ENCODE results near the gene NUP50. TPM values are rescaled to one million over a fixed set of nuclear protein-coding genes. Genes with fewer than 3 reads are reported as not detected.

Gene NUP50
- total RNA-seq, 1 experiment from 2014 or later: 134 TPM

DNA sequence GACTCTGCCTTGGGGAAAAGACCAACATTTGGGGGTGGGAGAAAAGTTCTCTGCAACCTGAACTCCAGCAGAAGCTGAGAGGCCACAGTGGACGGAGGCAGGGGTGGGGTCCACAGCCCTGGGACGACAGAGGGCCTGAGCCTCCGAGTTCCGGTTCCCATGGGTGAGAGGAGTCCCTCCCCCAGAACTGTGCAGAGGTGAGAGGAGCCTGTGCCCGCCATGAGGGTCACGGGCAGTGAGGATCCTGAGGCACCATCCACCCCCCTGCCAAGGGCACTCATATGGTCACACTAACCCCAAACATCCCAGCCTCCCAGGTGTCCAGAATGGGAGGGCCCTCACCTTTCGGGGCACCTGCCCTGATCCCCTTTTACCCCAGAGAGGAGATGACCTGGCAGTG, 46.4 kb downstream of the NUP50 start:
- Histone ChIP-seq H3K79me1 (ENCODE audit: insufficient read depth, low read depth, low read length, poor library complexity, severe bottlenecking) (no peaks in the 10 kb centered on the region), H2BK20ac (ENCODE audit: low read depth, low read length, poor library complexity, severe bottlenecking) (no peak overlapping the region), H3K23me2 (ENCODE audit: insufficient read length, low read depth, low read length, poor library complexity, severe bottlenecking) (no peaks in the 10 kb centered on the region), H3K27ac (ENCODE audit: insufficient read length, low read depth, low read length) (no peak overlapping the region), H2BK5ac (ENCODE audit: insufficient read length, low read length) (no peak overlapping the region), H3K79me2 (ENCODE audit: insufficient read depth, low read length) (no peaks in the 10 kb centered on the region; the same call in 1 of the 2 replicates), H3K56ac (ENCODE audit: insufficient read length, low read depth, low read length) (no peak overlapping the region), H3K14ac (ENCODE audit: insufficient read depth, low read length) (no peak overlapping the region), H2BK12ac (ENCODE audit: insufficient read length, low read depth, low read length) (no peak overlapping the region), H2BK15ac (ENCODE audit: low read depth, low read length) (no peak overlapping the region), H4K8ac (replicated peaks; ENCODE audit: insufficient read length, low read depth, low read length) (no peak overlapping the region), H2AFZ (ENCODE audit: low read length) (no peak overlapping the region), H3T11ph (ENCODE audit: low read length) (no peak overlapping the region), H4K5ac (ENCODE audit: insufficient read length, low read depth, low read length) (no peak overlapping the region), H3K23ac (ENCODE audit: insufficient read length, low read depth, low read length) (no peak overlapping the region), H3K9ac (ENCODE audit: extremely low read depth, insufficient read length, low read length) (no peak overlapping the region), H2AK5ac (ENCODE audit: insufficient read length, low read length) (no peak overlapping the region), H3K4me2 (ENCODE audit: insufficient read depth, insufficient read length, low read length) (no peak overlapping the region), H3K18ac (ENCODE audit: insufficient read length, low read depth, low read length) (no peak overlapping the region), H3K4ac (ENCODE audit: low read depth, low read length) (no peak overlapping the region), H3K4me1 (ENCODE audit: insufficient read depth, low read length) (0 out of 2 replicates have a peak, but pooled peaks cover 2% of the 10 kb centered on the region), H4K20me1 (ENCODE audit: control insufficient read depth, insufficient read depth, insufficient read length) (no peaks in the 10 kb centered on the region), H3K9me3 (ENCODE audit: control insufficient read depth, low read depth, low read length) (no peaks in the 10 kb centered on the region), H3K27me3 (ENCODE audit: insufficient read depth, low read length) (no peaks in the 10 kb centered on the region), H4K91ac (ENCODE audit: insufficient read length, low read depth, low read length) (no peak overlapping the region), H2BK120ac (ENCODE audit: low read depth, low read length, poor library complexity, severe bottlenecking) (no peak overlapping the region)
- no peak for DNase-seq
- no peak overlapping the region for H3K4me3 Mint-ChIP-seq
- peaks cover 3 to 22% (median 5%) of the 10 kb centered on the region in 3 experiments for H3K36me3 Mint-ChIP-seq (ENCODE audit: insufficient read depth in 1 of 3, low read depth in 3 of 3)
- no peak overlapping the region for H3K27ac Mint-ChIP-seq
- H3K4me1 Mint-ChIP-seq: peaks cover 13 to 38% of the 10 kb centered on the region in 2 experiments
- WGBS (ENCODE audit: extremely low coverage, insufficient read length, low lambda C conversion rate): no CpG with 5 or more reads among the region's 7 CpGs
- H3K9me3 Mint-ChIP-seq: no peaks in the 10 kb centered on the region
- TF ChIP-seq, protein P1, sequence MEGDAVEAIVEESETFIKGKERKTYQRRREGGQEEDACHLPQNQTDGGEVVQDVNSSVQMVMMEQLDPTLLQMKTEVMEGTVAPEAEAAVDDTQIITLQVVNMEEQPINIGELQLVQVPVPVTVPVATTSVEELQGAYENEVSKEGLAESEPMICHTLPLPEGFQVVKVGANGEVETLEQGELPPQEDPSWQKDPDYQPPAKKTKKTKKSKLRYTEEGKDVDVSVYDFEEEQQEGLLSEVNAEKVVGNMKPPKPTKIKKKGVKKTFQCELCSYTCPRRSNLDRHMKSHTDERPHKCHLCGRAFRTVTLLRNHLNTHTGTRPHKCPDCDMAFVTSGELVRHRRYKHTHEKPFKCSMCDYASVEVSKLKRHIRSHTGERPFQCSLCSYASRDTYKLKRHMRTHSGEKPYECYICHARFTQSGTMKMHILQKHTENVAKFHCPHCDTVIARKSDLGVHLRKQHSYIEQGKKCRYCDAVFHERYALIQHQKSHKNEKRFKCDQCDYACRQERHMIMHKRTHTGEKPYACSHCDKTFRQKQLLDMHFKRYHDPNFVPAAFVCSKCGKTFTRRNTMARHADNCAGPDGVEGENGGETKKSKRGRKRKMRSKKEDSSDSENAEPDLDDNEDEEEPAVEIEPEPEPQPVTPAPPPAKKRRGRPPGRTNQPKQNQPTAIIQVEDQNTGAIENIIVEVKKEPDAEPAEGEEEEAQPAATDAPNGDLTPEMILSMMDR (conservative IDR thresholded peaks at IDR 0.05): no peak
- no peaks in the 10 kb centered on the region; the same call in none of the 2 replicates for H3K27me3 Mint-ChIP-seq (ENCODE audit: low read depth)
